Activated gamma-delta T cell treated with anti-CD3 and anti-CD28 coated beads, Interleukin-2, amount 50 U/mL, for 16 hours (primary cell): Measurements from ENCODE around the gene FRY.

Experiments
- DNase-seq: peaks from one replicate; pipeline ENCODE4 v3.0.0-alpha.2; 2020; ENCODE audit warnings: low read depth

FRY gene

GRCh38 chr13:32086791-32087441 lies 55.3 kb downstream of the FRY start:
- DNase-seq: no peak

- DNase-seq: no peak
Measured at GRCh38 chr13:32087955-32088747, 56.6 kb downstream of the FRY start.

GRCh38 chr13:32092496-32092895 lies 60.9 kb downstream of the FRY start:
- no peak for DNase-seq

GRCh38 chr13:32093006-32093405 lies 61.4 kb downstream of the FRY start:
- no peak for DNase-seq

- DNase-seq: no peak
Measured at GRCh38 chr13:32098272-32098671, 66.7 kb downstream of the FRY start.

GRCh38 chr13:32105653-32106313 lies 74.2 kb downstream of the FRY start:
- no peak for DNase-seq

- DNase-seq: no peak
Measured at GRCh38 chr13:32107474-32107873, 75.9 kb downstream of the FRY start.

- no peak for DNase-seq
Measured at GRCh38 chr13:32107973-32108372, 76.4 kb downstream of the FRY start.

GRCh38 chr13:32113532-32113931 lies 82.0 kb downstream of the FRY start:
- DNase-seq: no peak

- DNase-seq: no peak
Measured at GRCh38 chr13:32114284-32114950, 82.8 kb downstream of the FRY start.

GRCh38 chr13:32115066-32115465 lies 83.5 kb downstream of the FRY start:
- DNase-seq: no peak

- no peak for DNase-seq
Measured at GRCh38 chr13:32116210-32116609, 84.6 kb downstream of the FRY start.

- no peak for DNase-seq
Measured at GRCh38 chr13:32117001-32117400, 85.4 kb downstream of the FRY start.

- no peak for DNase-seq
Measured at GRCh38 chr13:32117701-32118100, 86.1 kb downstream of the FRY start.

- DNase-seq: no peak
Measured at GRCh38 chr13:32121316-32121715, 89.7 kb downstream of the FRY start.

GRCh38 chr13:32124743-32125142 lies 93.2 kb downstream of the FRY start:
- no peak for DNase-seq

GRCh38 chr13:32125221-32125689 lies 93.7 kb downstream of the FRY start:
- DNase-seq: no peak

- DNase-seq: no peak
Measured at GRCh38 chr13:32125751-32126150, 94.2 kb downstream of the FRY start.

GRCh38 chr13:32126278-32126677 lies 94.7 kb downstream of the FRY start:
- no peak for DNase-seq

GRCh38 chr13:32126756-32127155 lies 95.2 kb downstream of the FRY start:
- DNase-seq: no peak

- no peak for DNase-seq
Measured at GRCh38 chr13:32127691-32128090, 96.1 kb downstream of the FRY start.

GRCh38 chr13:32134241-32135055 lies 102.9 kb downstream of the FRY start:
- DNase-seq: no peak
